NCI-H2081 treated with DMSO at 0.1 percent for 48 hours (cell line): Measurements from ENCODE around the gene CSHL1.
"Not testable (repeated sequence)": the region's sequence is repeated elsewhere in the genome, so short reads cannot be mapped to it uniquely, and the experiment has no call there.

ENCODE experiments used
- DNase-seq: peaks from one replicate; lab custom pipeline; 2025; lab: John Stamatoyannopoulos, UW

Gene CSHL1

GRCh38 chr17:63939884-63940283 lies 28.8 kb upstream of the CSHL1 start:
- DNase-seq: no peak

- no peak for DNase-seq
Measured at GRCh38 chr17:63939401-63939800, 28.3 kb upstream of the CSHL1 start.

- no peak for DNase-seq
Measured at GRCh38 chr17:63937920-63938319, 26.9 kb upstream of the CSHL1 start.

- DNase-seq: no peak
Measured at GRCh38 chr17:63937319-63937718, 26.3 kb upstream of the CSHL1 start.

GRCh38 chr17:63934183-63935112 lies 23.4 kb upstream of the CSHL1 start:
- DNase-seq: no peak

- no peak for DNase-seq
Measured at GRCh38 chr17:63933598-63933997, 22.5 kb upstream of the CSHL1 start.

- no peak for DNase-seq
Measured at GRCh38 chr17:63932721-63933120, 21.7 kb upstream of the CSHL1 start.

GRCh38 chr17:63931981-63932561 lies 21.0 kb upstream of the CSHL1 start, which contains the start of gene CD79B:
TSS of gene CD79B (minus strand) at chr17:63932331. CDS start at chr17:63932261, 70 bp downstream.
- no peak for DNase-seq

- DNase-seq: no peak
Measured at GRCh38 chr17:63930951-63931575, 20.0 kb upstream of the CSHL1 start.

GRCh38 chr17:63929860-63930766 lies 19.1 kb upstream of the CSHL1 start:
- no peak for DNase-seq

GRCh38 chr17:63928966-63929695 lies 18.1 kb upstream of the CSHL1 start:
- no peak for DNase-seq

- no peak for DNase-seq
Measured at GRCh38 chr17:63928172-63928666, 17.2 kb upstream of the CSHL1 start.

GRCh38 chr17:63927464-63928171 lies 16.6 kb upstream of the CSHL1 start:
- DNase-seq: no peak

- DNase-seq: no peak
Measured at GRCh38 chr17:63926164-63926563, 15.1 kb upstream of the CSHL1 start.

GRCh38 chr17:63925615-63926014 lies 14.6 kb upstream of the CSHL1 start:
- no peak for DNase-seq

GRCh38 chr17:63922402-63922801 lies 11.3 kb upstream of the CSHL1 start:
- not testable (repeated sequence) for DNase-seq

- not testable (repeated sequence) for DNase-seq
Measured at GRCh38 chr17:63920779-63921178, 9.7 kb upstream of the CSHL1 start.

- not testable (repeated sequence) for DNase-seq
Measured at GRCh38 chr17:63920050-63920449, 9.0 kb upstream of the CSHL1 start.

- DNase-seq: no peak
Measured at GRCh38 chr17:63919311-63919723, 8.3 kb upstream of the CSHL1 start.

- not testable (repeated sequence) for DNase-seq
Measured at GRCh38 chr17:63918789-63919305, 7.8 kb upstream of the CSHL1 start, which contains the start of gene GH1. TSS of gene GH1 (minus strand) at chr17:63918839. CDS start at chr17:63918776, 63 bp downstream.
